NCI-H146 (cell line): ENCODE data around the gene QRICH1.

Experiments
- DNase-seq: peaks from one replicate; lab custom pipeline; 2025; lab: John Stamatoyannopoulos, UW

Gene QRICH1, protein sequence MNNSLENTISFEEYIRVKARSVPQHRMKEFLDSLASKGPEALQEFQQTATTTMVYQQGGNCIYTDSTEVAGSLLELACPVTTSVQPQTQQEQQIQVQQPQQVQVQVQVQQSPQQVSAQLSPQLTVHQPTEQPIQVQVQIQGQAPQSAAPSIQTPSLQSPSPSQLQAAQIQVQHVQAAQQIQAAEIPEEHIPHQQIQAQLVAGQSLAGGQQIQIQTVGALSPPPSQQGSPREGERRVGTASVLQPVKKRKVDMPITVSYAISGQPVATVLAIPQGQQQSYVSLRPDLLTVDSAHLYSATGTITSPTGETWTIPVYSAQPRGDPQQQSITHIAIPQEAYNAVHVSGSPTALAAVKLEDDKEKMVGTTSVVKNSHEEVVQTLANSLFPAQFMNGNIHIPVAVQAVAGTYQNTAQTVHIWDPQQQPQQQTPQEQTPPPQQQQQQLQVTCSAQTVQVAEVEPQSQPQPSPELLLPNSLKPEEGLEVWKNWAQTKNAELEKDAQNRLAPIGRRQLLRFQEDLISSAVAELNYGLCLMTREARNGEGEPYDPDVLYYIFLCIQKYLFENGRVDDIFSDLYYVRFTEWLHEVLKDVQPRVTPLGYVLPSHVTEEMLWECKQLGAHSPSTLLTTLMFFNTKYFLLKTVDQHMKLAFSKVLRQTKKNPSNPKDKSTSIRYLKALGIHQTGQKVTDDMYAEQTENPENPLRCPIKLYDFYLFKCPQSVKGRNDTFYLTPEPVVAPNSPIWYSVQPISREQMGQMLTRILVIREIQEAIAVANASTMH

GRCh38 chr3:49093853-49094767 is at the start of gene QRICH1:
Gene QRICH1, minus strand, starts transcription at chr3:49094071. Its CDS starts 17,054 bp downstream, at chr3:49077017.
- DNase-seq: peak; percentile 95

DNA sequence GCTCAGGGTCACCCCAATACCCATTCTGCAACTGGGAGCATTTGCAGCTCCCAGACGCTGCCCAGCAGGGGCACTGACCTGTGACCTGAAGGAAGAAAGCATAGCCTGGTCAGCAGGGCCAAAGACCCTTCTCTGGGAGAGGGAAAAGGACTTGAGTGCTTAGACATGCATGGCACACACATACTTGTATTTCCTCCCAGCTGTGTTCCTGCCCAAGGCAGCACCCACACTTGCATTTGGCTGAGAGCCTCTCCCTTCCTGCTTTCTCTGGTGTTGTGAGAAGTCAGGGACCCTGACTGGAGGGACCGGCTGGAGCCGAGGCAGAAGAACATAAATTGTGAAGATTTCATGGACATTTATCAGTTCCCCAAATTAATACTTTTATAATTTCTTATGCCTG is 46.2 kb upstream of the QRICH1 start:
- no peak for DNase-seq

- no peak for DNase-seq
Observed at GRCh38 chr3:49135499-49135898, 41.6 kb upstream of the QRICH1 start.

- no peak for DNase-seq
Observed at GRCh38 chr3:49134471-49135265, 40.8 kb upstream of the QRICH1 start.

DNA sequence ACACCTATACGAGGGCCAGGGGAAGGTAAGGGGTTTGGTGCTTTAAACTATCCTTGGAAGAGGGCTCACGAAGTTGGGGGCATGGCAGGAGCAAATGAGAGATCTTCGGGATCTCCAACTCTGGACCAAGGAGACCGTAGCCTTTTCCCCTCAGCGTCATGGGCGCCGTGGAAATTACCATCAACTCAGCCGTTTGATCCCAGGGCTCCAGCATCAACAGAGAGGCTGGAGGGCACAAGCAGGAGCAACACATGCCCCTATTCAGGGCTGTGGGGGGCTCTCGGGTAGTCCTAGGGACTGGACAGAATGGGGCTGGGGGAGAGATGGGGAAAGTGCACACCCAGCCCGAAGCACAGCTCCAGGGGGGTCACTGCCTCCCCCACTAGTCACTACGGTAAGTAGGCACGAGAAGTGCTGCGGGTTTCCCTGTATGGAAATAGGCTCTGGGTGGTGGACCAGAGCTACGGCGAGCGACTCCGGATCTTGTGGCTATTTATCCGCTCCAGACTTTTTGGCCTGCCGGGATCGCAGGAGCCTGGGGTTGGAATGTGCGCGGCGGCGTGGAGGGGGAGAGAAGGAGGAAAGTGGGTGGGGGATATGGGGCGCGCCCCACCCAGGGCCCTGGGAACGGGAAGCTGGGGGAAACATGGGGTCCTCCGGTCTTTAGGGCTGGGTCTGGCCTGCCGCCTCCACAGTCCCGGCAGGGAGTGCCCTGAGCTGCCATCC is 39.5 kb upstream of the QRICH1 start:
- peak; percentile 73 for DNase-seq

DNA sequence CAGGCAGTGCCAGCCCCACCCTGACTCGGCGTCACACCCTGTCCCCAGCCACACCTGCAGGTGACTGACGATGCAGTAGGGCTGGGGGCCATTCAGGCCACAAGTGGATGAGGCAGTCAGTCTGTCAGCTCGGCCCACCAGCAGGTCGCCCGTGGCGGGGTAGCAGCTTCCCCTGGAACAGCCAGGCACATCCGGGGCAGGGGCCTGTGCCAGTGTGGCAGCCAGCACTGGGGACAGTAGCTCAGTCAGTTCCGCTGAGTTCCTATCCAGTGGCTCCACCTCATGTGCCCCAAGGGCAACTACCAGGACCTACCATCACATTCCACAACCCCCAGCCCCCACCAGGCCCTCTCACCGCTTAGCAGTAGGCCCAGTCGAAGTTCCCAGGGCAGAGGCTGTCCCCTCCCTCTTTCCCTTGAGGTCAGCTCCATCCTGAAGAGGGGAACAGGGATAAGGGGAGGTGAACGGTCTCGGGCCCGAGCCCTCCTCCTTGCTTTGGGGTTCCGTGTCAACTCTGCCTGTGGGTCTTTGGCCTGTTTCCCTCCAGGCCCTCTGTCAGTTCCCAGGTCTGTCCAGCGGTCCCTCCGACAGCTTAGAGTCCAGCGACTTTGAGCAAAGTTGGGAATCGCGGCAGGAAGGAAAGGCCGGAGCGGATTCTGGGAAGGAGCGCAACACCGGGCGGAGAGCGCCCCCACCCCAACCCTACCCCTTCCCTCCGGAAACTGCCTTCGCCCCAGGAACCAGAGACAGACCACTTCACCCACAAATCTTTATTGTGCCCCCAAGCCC is 38.8 kb upstream of the QRICH1 start, which contains the start of gene LAMB2:
TSS of gene LAMB2 (minus strand) at position 614 of the 789 bp plus-strand sequence. CDS start at position 431, 183 bp downstream.
- peak; percentile 23 for DNase-seq

DNA sequence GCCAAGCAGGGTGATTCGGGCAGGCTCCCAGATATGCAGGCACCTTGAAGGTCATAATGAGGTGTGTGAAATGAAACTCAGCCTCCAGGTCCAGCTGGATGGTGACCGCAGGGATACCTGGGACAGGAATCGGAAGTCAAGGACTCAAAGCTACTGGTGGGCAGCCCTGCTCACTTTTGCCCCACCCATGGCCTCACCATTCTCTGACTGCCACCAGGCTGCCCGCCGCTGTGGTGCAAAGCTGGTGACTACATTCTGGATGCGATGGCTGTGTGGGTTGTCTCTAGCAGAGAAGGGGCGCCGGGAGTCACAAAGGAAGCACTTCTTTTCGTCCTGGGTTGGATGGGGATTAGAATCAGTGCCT is 38.2 kb upstream of the QRICH1 start:
- no peak for DNase-seq

GRCh38 chr3:49131576-49131975 is 37.7 kb upstream of the QRICH1 start:
- no peak for DNase-seq

DNA sequence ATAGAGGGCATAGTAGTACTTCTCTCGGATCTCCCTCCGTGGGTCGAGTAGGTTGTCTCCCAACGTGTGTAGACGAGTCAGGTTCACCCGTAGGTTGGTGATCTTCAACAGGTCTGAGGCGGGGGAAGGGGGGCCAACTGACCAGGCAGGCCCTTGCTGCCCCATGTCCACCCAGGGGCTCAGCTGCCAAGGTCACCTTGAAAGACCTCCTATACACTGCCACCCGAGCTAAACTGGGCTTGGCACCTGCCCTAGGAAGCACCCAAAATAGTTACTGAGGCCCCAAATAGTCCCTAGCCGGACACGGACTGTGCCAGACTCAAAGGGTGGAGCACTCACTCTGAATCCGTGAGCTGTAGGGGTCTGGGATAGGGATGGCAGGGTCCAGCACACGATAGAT is 37.2 kb upstream of the QRICH1 start:
- DNase-seq: no peak

- no peak for DNase-seq
Observed at GRCh38 chr3:49124991-49125670, 31.3 kb upstream of the QRICH1 start.

DNA sequence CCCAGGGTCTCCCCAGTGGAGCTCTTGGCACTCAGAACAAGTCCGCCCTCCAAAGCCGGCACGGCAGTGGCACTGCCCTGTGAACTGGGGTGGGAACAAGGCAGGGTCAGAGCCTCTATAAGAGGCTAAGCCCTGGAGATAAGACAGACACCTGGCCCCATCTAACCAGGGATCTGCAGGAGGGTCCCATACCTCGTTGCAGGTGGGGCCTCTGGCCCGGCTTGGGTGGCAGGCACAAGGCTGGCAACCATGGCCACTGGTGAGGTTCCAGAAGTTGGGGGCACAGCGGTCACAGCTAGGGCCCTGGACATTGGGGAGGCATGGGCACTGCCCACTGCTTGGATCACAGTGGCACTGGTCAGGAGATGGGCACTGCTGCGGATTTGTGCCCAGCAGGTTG is 30.3 kb upstream of the QRICH1 start:
- DNase-seq: no peak

- DNase-seq: no peak
Observed at GRCh38 chr3:49123687-49124086, 29.8 kb upstream of the QRICH1 start.

GRCh38 chr3:49122886-49123545 is 29.1 kb upstream of the QRICH1 start:
- no peak for DNase-seq

GRCh38 chr3:49122451-49122850 is 28.6 kb upstream of the QRICH1 start:
- no peak for DNase-seq

DNA sequence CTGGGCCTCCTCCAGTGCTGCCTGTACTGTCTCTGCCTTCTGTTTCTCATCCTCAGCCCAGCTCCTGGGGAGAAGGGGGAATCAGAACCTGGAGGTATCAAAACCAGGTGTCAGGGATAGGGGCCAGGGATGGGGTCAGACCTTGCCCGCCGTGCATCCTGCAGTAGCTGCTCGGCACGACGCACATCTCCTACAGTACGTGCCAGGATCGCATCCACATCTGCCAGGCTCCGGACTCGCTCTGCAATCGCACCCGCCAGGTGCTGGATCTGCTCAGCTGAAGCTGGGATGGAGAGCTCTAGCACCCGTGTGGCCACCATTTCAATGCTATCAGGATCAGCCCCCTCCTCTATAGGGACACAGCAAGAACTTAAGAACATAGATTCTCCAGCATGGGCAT is 28.2 kb upstream of the QRICH1 start:
- DNase-seq: no peak

GRCh38 chr3:49121132-49121736 is 27.4 kb upstream of the QRICH1 start:
- DNase-seq: no peak

DNA sequence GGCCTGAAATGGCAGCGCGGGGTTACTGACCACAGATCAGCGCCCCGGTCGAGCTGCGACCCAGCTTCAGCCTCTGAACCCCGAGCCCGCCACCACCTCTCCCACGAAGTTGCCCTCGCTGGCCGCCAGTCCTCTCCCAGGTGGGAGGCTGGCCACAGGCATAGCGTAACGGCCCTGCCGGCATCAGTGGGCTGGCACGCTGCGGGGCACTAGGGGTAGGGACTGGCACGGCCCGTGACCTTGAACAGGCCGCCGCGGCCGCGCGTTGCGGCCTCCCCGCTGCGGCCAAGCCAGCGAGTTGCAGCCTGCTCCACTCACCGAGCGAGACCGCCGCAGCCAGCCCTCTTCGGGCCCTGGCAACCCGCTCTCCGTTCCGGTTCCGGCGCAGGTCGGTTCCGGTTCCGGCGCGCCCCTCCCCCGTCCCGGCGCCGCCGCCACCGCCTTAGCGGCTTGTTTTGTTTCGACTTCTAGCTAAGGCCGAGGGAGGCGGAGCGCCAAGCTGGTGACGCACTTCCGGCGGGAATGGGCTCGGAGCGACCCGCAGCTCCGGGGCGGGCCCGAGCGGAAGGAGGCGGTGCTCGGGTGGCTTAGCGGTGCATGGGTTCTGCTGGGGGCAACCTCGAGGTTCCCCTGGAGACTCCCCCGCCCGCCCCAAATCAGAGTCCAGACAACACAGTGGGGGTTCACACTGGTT is 26.7 kb upstream of the QRICH1 start, which contains the start of gene USP19:
TSS of gene USP19 (minus strand) at position 386 of the 694 bp plus-strand sequence. CDS start 1,678 bp downstream, outside the sequence.
- peak; percentile 84 for DNase-seq

DNA sequence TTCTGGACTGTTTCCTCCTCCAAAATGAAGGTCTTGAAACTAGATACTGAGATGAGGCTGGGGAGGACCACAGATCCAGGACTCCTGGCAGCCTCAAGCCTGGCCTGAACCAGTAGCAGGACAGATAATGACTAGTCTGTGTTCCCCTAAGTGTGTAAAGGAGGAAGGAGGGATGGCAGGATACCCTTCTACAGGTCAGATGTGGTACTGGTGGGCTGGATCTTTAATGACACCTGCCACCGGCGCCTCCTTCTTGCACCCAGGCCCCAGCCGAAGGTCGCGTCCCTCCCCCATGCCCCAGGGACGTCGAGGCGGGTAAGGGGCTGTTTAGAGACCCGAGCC is 26.2 kb upstream of the QRICH1 start:
- no peak for DNase-seq
